ENCODE results near the gene KSR2. TPM values are rescaled to one million over a fixed set of nuclear protein-coding genes. Genes with fewer than 3 reads are reported as not detected.

Gene KSR2
- total RNA-seq, 1 donor from 2014 or later = 0.30 TPM

GRCh38 chr12:117583677-117584225 is 385.0 kb downstream of the KSR2 start:
- no peaks in the 10 kb centered on the region for H3K36me3 ChIP-seq
- no peaks in the 10 kb centered on the region for H3K79me2 ChIP-seq (ENCODE audit: low read depth)
- peak overlapping the region; percentile 71 for H2AFZ ChIP-seq (replicated peaks)
- peak overlapping the region; percentile 43 for H3K4me2 ChIP-seq
- H3K27ac ChIP-seq = no peak overlapping the region
- H3K36me3 Mint-ChIP-seq = no peaks in the 10 kb centered on the region
- no peaks in the 10 kb centered on the region for H4K20me1 ChIP-seq (ENCODE audit: low read depth)
- no peak overlapping the region for H3K9ac ChIP-seq
- H3K27me3 Mint-ChIP-seq (ENCODE audit: insufficient read depth, low read depth) = no peaks in the 10 kb centered on the region
- no peak for DNase-seq (ENCODE audit: low spot score)
- no peak overlapping the region for H3K4me3 ChIP-seq
- no peaks in the 10 kb centered on the region for H3F3A ChIP-seq (ENCODE audit: low read depth)
- H3K9me3 Mint-ChIP-seq = no peaks in the 10 kb centered on the region
- no peaks in the 10 kb centered on the region for H3K27me3 ChIP-seq
- no peak overlapping the region for H3K27ac Mint-ChIP-seq
- peaks cover 17% of the 10 kb centered on the region for H3K4me1 ChIP-seq
- H3K4me3 Mint-ChIP-seq = no peak overlapping the region
- TF ChIP-seq EZH2 (IDR thresholded peaks at IDR 0.05) = no peak
- no peak for TF ChIP-seq CTCF (IDR thresholded peaks at IDR 0.05)
- TF ChIP-seq EZH2phosphoT487 (IDR thresholded peaks at IDR 0.05) = no peak
- H3K4me1 Mint-ChIP-seq = peaks cover 13% of the 10 kb centered on the region
- H3K9me3 ChIP-seq (ENCODE audit: low read depth) = no peaks in the 10 kb centered on the region

DNA sequence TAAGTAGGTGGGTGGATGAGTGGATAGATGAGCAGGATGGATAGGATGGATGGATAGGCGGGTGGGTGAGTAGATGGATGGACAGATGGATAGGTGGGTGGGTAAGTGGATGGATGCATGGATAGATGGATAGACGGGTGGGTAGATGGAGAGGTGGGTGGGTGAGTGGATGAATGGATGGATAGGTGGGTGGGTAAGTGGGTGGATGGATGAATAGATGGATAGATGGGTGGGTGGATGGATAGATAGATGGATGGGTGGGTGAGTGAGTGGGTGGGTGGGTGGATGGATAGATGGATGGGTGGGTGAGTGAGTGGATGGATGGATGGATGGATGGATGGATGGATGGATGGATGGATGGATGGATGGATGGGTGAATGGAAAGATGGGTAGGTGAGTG is 385.7 kb downstream of the KSR2 start:
- Mint-ChIP-seq H3K4me3 (no peak overlapping the region), H3K27me3 (ENCODE audit: insufficient read depth, low read depth) (no peaks in the 10 kb centered on the region), H3K36me3 (no peaks in the 10 kb centered on the region), H3K27ac (no peak overlapping the region), H3K4me1 (peaks cover 13% of the 10 kb centered on the region), H3K9me3 (no peaks in the 10 kb centered on the region)
- Histone ChIP-seq H3F3A (ENCODE audit: low read depth) (no peaks in the 10 kb centered on the region), H3K27ac (no peak overlapping the region), H3K27me3 (no peaks in the 10 kb centered on the region), H3K9ac (no peak overlapping the region), H3K4me2 (no peak overlapping the region), H3K79me2 (ENCODE audit: low read depth) (no peaks in the 10 kb centered on the region), H3K4me1 (peaks cover 17% of the 10 kb centered on the region), H3K4me3 (no peak overlapping the region), H3K9me3 (ENCODE audit: low read depth) (no peaks in the 10 kb centered on the region), H4K20me1 (ENCODE audit: low read depth) (no peaks in the 10 kb centered on the region), H2AFZ (replicated peaks) (no peak overlapping the region), H3K36me3 (no peaks in the 10 kb centered on the region)
- TF ChIP-seq EZH2 (IDR thresholded peaks at IDR 0.05) (no peak), EZH2phosphoT487 (IDR thresholded peaks at IDR 0.05) (no peak), CTCF (IDR thresholded peaks at IDR 0.05) (no peak)
- DNase-seq (ENCODE audit: low spot score) = no peak

DNA sequence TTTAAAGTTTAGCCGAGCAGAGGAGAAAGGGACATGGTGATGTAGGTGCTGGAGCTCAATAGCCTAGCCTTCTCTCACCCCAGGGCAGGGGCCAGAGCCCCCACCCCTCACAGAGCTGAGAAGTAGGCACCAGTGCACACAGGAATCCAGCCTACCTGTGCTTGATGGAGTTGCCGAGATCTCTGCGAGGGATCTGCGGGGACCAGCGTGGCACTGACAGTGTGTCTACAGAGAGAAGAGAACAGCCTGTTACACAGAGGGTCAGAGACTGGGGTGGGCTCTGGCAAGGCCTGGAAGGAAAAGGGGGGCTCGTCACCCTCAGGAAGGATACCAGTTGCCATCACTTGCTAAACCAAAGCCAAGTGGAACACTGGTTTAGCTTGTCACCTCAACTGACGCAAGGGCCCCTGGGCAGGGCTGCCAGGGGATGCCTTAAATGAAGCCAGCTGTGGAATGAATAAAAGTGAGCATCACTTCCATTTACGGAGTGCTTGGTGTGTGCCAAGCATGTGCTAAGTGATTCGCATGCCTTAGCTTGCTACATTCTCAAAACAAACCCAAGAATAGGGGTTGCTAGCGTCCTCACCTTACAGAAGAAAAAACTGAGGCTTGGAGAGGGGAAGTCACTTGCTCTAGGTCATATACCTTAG is 386.5 kb downstream of the KSR2 start:
- no peak overlapping the region for H3K9ac ChIP-seq
- no peaks in the 10 kb centered on the region for H3K36me3 ChIP-seq
- H2AFZ ChIP-seq (replicated peaks) = no peak overlapping the region
- Mint-ChIP-seq H3K4me1 (peaks cover 13% of the 10 kb centered on the region), H3K27me3 (ENCODE audit: insufficient read depth, low read depth) (no peaks in the 10 kb centered on the region), H3K27ac (no peak overlapping the region), H3K4me3 (no peak overlapping the region), H3K36me3 (no peaks in the 10 kb centered on the region), H3K9me3 (no peaks in the 10 kb centered on the region)
- H3K27ac ChIP-seq = no peak overlapping the region
- no peaks in the 10 kb centered on the region for H3K27me3 ChIP-seq
- H3K79me2 ChIP-seq (ENCODE audit: low read depth) = no peaks in the 10 kb centered on the region
- H3K4me3 ChIP-seq = no peak overlapping the region
- no peaks in the 10 kb centered on the region for H4K20me1 ChIP-seq (ENCODE audit: low read depth)
- TF ChIP-seq CTCF (IDR thresholded peaks at IDR 0.05) (no peak), EZH2phosphoT487 (IDR thresholded peaks at IDR 0.05) (no peak), EZH2 (IDR thresholded peaks at IDR 0.05) (no peak)
- H3K9me3 ChIP-seq (ENCODE audit: low read depth) = no peaks in the 10 kb centered on the region
- no peak for DNase-seq (ENCODE audit: low spot score)
- peaks cover 17% of the 10 kb centered on the region for H3K4me1 ChIP-seq
- H3F3A ChIP-seq (ENCODE audit: low read depth) = no peaks in the 10 kb centered on the region
- H3K4me2 ChIP-seq = no peak overlapping the region
